HCT116 (cell line): ENCODE results near the gene TNNI2. TPM values are rescaled to one million over a fixed set of nuclear protein-coding genes. Genes with fewer than 3 reads are reported as not detected.

Experiments
- ATAC-seq: fragments of 200-7000 bp; cut with Tn5 transposase; 2 replicates; pipeline ENCODE4 v1.9.1; 2020; ENCODE audit warnings: mild to moderate bottlenecking, moderate library complexity
- BruUV-seq: library from RNA; stranded (reverse); fragments of 400-500 nt; replicated peaks from 2 replicates; lab custom pipeline; 2021; lab: Mats Ljungman, UMichigan
- CTCF ChIA-PET: fragments of 300-600 bp; sonication (Branson Sonifier 250); formaldehyde crosslinking; loops from one replicate; lab custom pipeline; 2021; ENCODE audit warnings: antibody characterized with exemption; lab: Charles Lee
- POLR2A ChIA-PET: fragments of 300-600, 350-600 bp; sonication (Branson Sonifier 250); formaldehyde crosslinking; loops from one replicate; lab custom pipeline; 2021; ENCODE audit warnings: antibody characterized with exemption; lab: Charles Lee
- RAD21 ChIA-PET, 2 experiments: fragments of 300-600 bp; sonication (Branson Sonifier 250); formaldehyde crosslinking; loops; one replicate each; lab custom pipeline; 2023; ENCODE audit warnings: low total read pairs in 2 of 2; ENCODE audit not compliant: uncharacterized antibody in 2 of 2, unreplicated experiment in 2 of 2, low non-redundant PET in 1 of 2; lab: Charles Lee
- DNase-seq: peaks from one replicate; pipeline ENCODE4 v3.0.0-alpha.2; 2010; ENCODE audit warnings: low read depth, low spot score
- H2AFZ ChIP-seq: fragments of 200-600 bp; shearing (Covaris generic), sonication (generic); 2 replicates; pipeline ENCODE4 v1.6.1; 2017; ENCODE audit warnings: low read depth, mixed run types, mixed read lengths, antibody characterized with exemption, low read length; ENCODE audit not compliant: poor library complexity, severe bottlenecking
- H3K27ac ChIP-seq: 2 replicates; pipeline ENCODE4 v1.5.1; 2012; ENCODE audit warnings: low read depth, low read length
- H3K27me3 ChIP-seq: fragments of 200-600 bp; sonication (generic); 2 replicates; pipeline ENCODE4 v1.6.1; 2016; ENCODE audit warnings: mixed run types, low read length, mixed read lengths; ENCODE audit not compliant: insufficient read depth
- H3K36me3 ChIP-seq, 2 experiments: fragments of 200-500 bp in 1 of 2; fragments of 200-600 bp in 1 of 2; sonication (Bioruptor generic) in 1 of 2; sonication (generic) in 1 of 2; 2 replicates each; pipeline versions ENCODE4 v1.5.1 to v1.6.1; 2014 to 2016; ENCODE audit warnings: low read length in 2 of 2, inconsistent platforms in 1 of 2, mixed read lengths in 1 of 2, mixed run types in 1 of 2; ENCODE audit not compliant: insufficient read depth in 2 of 2, control insufficient read depth in 1 of 2
- H3K4me1 ChIP-seq, 2 experiments: fragments of 200-600 bp in 1 of 2; sonication (generic) in 1 of 2; 2 replicates each; pipeline versions ENCODE4 v1.5.1 to v1.6.1; 2012 to 2017; ENCODE audit warnings: low read length in 2 of 2, inconsistent platforms in 1 of 2, mild to moderate bottlenecking in 1 of 2, mixed read lengths in 1 of 2, mixed run types in 1 of 2, moderate library complexity in 1 of 2; ENCODE audit not compliant: insufficient read depth in 2 of 2, control insufficient read depth in 1 of 2
- H3K4me2 ChIP-seq: fragments of 200-600 bp; sonication (generic); 2 replicates; pipeline ENCODE4 v1.6.1; 2017; ENCODE audit warnings: mixed run types, low read length, mixed read lengths
- H3K4me3 ChIP-seq, 2 experiments: fragments of 200-600 bp in 1 of 2; sonication (generic) in 1 of 2; replicated peaks in 1 of 2; 2 replicates each; pipeline ENCODE4 v1.5.1; 2011 to 2016; ENCODE audit warnings: low read length in 2 of 2, control low read depth in 1 of 2, low read depth in 1 of 2, mild to moderate bottlenecking in 1 of 2, mixed read lengths in 1 of 2, mixed run types in 1 of 2
- H3K79me2 ChIP-seq: fragments of 200-600 bp; sonication (generic); 2 replicates; pipeline ENCODE4 v1.6.1; 2017; ENCODE audit warnings: mild to moderate bottlenecking, mixed run types, low read length, moderate library complexity, mixed read lengths; ENCODE audit not compliant: insufficient read depth
- H3K9ac ChIP-seq: fragments of 200-600 bp; sonication (generic); 2 replicates; pipeline ENCODE4 v1.6.1; 2016; ENCODE audit warnings: low read length, mixed read lengths
- H3K9me2 ChIP-seq: fragments of 200-600 bp; sonication (generic), shearing (Covaris generic); 2 replicates; pipeline ENCODE4 v1.6.1; 2017; ENCODE audit warnings: mixed run types, mild to moderate bottlenecking, moderate library complexity; ENCODE audit not compliant: insufficient read depth
- H3K9me3 ChIP-seq, 2 experiments: fragments of 200-500 bp in 1 of 2; fragments of 200-600 bp in 1 of 2; sonication (Bioruptor generic) in 1 of 2; sonication (generic) in 1 of 2; 2 replicates each; pipeline ENCODE4 v1.6.1; 2014 to 2017; ENCODE audit warnings: low read length in 2 of 2, mixed read lengths in 2 of 2, inconsistent platforms in 1 of 2, low read depth in 1 of 2, mild to moderate bottlenecking in 1 of 2, mixed run types in 1 of 2, moderate library complexity in 1 of 2; ENCODE audit not compliant: control insufficient read depth in 1 of 2, insufficient read depth in 1 of 2
- H4K20me1 ChIP-seq: fragments of 200-600 bp; sonication (generic), shearing (Covaris generic); 2 replicates; pipeline ENCODE4 v1.6.1; 2017; ENCODE audit warnings: mixed run types, mild to moderate bottlenecking, moderate library complexity; ENCODE audit not compliant: insufficient read depth
- ATF3 ChIP-seq: IDR thresholded peaks from 2 replicates; pipeline ENCODE4 v1.6.1; 2012
- CBX3 ChIP-seq: IDR thresholded peaks from 2 replicates; pipeline ENCODE4 v1.6.1; 2012; ENCODE audit warnings: low read depth
- CEBPB ChIP-seq: IDR thresholded peaks from 2 replicates; pipeline ENCODE4 v1.6.1; 2012; ENCODE audit warnings: low read depth
- CTCF ChIP-seq, 3 experiments: fragments of 200-600 bp in 1 of 3; sonication (generic) in 1 of 3; IDR thresholded peaks in 2 of 3; conservative IDR thresholded peaks in 1 of 3; 2 replicates each; pipeline ENCODE4 v1.5.1; 2012 to 2017; ENCODE audit warnings: low read depth in 2 of 3, low read length in 2 of 3, antibody characterized with exemption in 1 of 3, borderline replicate concordance in 1 of 3, control low read depth in 1 of 3, mild to moderate bottlenecking in 1 of 3, mixed read lengths in 1 of 3, mixed run types in 1 of 3, moderate library complexity in 1 of 3; ENCODE audit not compliant: insufficient read depth in 1 of 3
- EGR1 ChIP-seq: IDR thresholded peaks from 2 replicates; pipeline ENCODE4 v1.6.1; 2012; ENCODE audit warnings: low read depth
- ELF1 ChIP-seq: IDR thresholded peaks from 2 replicates; pipeline ENCODE4 v1.6.1; 2012; ENCODE audit warnings: low read depth, borderline replicate concordance
- EZH2phosphoT487 ChIP-seq: fragments of 200-600 bp; IDR thresholded peaks from 2 replicates; pipeline ENCODE4 v1.6.1; 2018; ENCODE audit warnings: antibody characterized with exemption, borderline replicate concordance
- FOSL1 ChIP-seq: IDR thresholded peaks from 2 replicates; pipeline ENCODE4 v1.6.1; 2012; ENCODE audit warnings: low read depth
- JUND ChIP-seq: IDR thresholded peaks from 2 replicates; pipeline ENCODE4 v1.6.1; 2012
- POLR2A ChIP-seq: IDR thresholded peaks from 2 replicates; pipeline ENCODE4 v1.7.0; 2011; ENCODE audit warnings: borderline replicate concordance; ENCODE audit not compliant: insufficient read depth, insufficient read length; ENCODE audit errors: extremely low read depth
- POLR2AphosphoS5 ChIP-seq: IDR thresholded peaks from 2 replicates; pipeline ENCODE4 v1.6.1; 2011; ENCODE audit warnings: mild to moderate bottlenecking, low read depth, low read length, moderate library complexity
- RAD21 ChIP-seq: IDR thresholded peaks from 2 replicates; pipeline ENCODE4 v1.6.1; 2012; ENCODE audit warnings: low read depth, mild to moderate bottlenecking
- SP1 ChIP-seq: IDR thresholded peaks from 2 replicates; pipeline ENCODE4 v1.6.1; 2012; ENCODE audit warnings: low read depth
- SRF ChIP-seq: IDR thresholded peaks from 2 replicates; pipeline ENCODE4 v1.6.1; 2012; ENCODE audit warnings: low read depth
- TCF7L2 ChIP-seq: IDR thresholded peaks from 2 replicates; pipeline ENCODE4 v1.7.0; 2011; ENCODE audit warnings: borderline replicate concordance, inconsistent platforms; ENCODE audit not compliant: insufficient read depth, insufficient read length; ENCODE audit errors: extremely low read depth
- YY1 ChIP-seq: IDR thresholded peaks from 2 replicates; pipeline ENCODE4 v1.6.1; 2011; ENCODE audit warnings: low read length, low read depth, moderate library complexity, mild to moderate bottlenecking; ENCODE audit not compliant: insufficient replicate concordance; ENCODE audit errors: extremely low read depth
- ZFX ChIP-seq: fragments of 450-650 bp; IDR thresholded peaks from 2 replicates; pipeline ENCODE4 v1.6.1; 2017
- ZNF274 ChIP-seq: fragments of 200-500 bp; sonication (Bioruptor generic); IDR thresholded peaks from 2 replicates; pipeline ENCODE4 v1.6.1; 2014; ENCODE audit warnings: mild to moderate bottlenecking, low read depth, low read length, inconsistent platforms
- intact Hi-C: fragments of 100-400 bp; cut with micrococcal nuclease; formaldehyde crosslinking; loops from 2 replicates; pipeline ENCODE4 v1.10.0; 2022
- total RNA-seq: library from RNA; stranded (reverse); gene quantifications from one replicate; pipeline ENCODE4 v1.2.1, GENCODE V29; 2021; ENCODE audit not compliant: unreplicated experiment
- TF ChIP-seq, protein P1 (sequence below): IDR thresholded peaks from 2 replicates; pipeline ENCODE4 v1.6.1; 2011; ENCODE audit warnings: mild to moderate bottlenecking, low read length, moderate library complexity; ENCODE audit not compliant: insufficient replicate concordance; ENCODE audit errors: extremely low read depth
- TF ChIP-seq, protein P2 (sequence below): IDR thresholded peaks from 2 replicates; pipeline ENCODE4 v1.6.1; 2012; ENCODE audit warnings: low read depth

TNNI2 gene
- total RNA-seq, 1 experiment from 2014 or later, result not detected

DNA sequence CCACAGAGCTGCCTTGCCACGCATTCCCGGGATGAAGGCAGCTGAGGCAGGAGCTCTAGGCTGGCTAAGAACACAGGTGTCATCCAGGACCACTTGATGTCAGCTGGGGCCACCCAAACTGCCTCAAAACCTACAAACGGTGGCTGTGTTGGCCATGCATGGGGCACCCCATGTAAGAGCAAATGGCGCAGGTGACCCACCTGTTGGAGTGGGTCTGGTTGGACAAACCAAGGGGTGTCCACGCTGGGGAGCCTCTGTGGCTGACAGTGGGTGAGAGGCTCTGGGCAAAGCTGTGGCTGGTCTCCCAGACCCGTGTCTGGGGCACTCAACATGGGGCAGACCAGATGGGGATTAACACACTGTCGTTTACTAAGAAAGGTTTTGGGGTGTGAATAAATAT lies 23.0 kb upstream of the TNNI2 start:
- ChIA-PET RAD21 (no interaction called here), CTCF (interaction anchor here (1.1 kb wide), 1 partner anchor 17 kb away, joined by 3 read pairs; no protein-coding TSS in a partner anchor), POLR2A (no interaction called here)
- Histone ChIP-seq H3K27me3 (no peaks in the 10 kb centered on the region), H3K9me3 (peaks cover 4 to 6% of the 10 kb centered on the region in 2 experiments; a peak in 2 of 4 replicates), H3K27ac (no peak overlapping the region), H3K79me2 (no peaks in the 10 kb centered on the region), H2AFZ (no peak overlapping the region), H3K4me2 (no peak overlapping the region), H3K4me1 (no peaks in the 10 kb centered on the region), H3K9me2 (no peaks in the 10 kb centered on the region), H4K20me1 (no peaks in the 10 kb centered on the region), H3K36me3 (no peaks in the 10 kb centered on the region), H3K4me3 (no peak overlapping the region), H3K9ac (no peak overlapping the region)
- DNase-seq (no peak), ATAC-seq (no peak)
- intact Hi-C loops, result no loop called here
- TF ChIP-seq POLR2AphosphoS5 (no peak), ELF1 (no peak), JUND (no peak), RAD21 (no peak), CTCF (IDR thresholded peaks at IDR 0.05 in 2 of 3, conservative IDR thresholded peaks at IDR 0.05 in 1 of 3; ENCODE audit: borderline replicate concordance in 1 of 3, insufficient read depth in 1 of 3, low read depth in 2 of 3, low read length in 2 of 3) (no peak), CBX3 (no peak), FOSL1 (no peak), TCF7L2 (no peak), ATF3 (no peak), CEBPB (no peak), POLR2A (no peak), EZH2phosphoT487 (no peak), SP1 (no peak), ZNF274 (no peak), EGR1 (no peak), SRF (no peak), YY1 (no peak), ZFX (no peak)
- TF ChIP-seq, protein P1, sequence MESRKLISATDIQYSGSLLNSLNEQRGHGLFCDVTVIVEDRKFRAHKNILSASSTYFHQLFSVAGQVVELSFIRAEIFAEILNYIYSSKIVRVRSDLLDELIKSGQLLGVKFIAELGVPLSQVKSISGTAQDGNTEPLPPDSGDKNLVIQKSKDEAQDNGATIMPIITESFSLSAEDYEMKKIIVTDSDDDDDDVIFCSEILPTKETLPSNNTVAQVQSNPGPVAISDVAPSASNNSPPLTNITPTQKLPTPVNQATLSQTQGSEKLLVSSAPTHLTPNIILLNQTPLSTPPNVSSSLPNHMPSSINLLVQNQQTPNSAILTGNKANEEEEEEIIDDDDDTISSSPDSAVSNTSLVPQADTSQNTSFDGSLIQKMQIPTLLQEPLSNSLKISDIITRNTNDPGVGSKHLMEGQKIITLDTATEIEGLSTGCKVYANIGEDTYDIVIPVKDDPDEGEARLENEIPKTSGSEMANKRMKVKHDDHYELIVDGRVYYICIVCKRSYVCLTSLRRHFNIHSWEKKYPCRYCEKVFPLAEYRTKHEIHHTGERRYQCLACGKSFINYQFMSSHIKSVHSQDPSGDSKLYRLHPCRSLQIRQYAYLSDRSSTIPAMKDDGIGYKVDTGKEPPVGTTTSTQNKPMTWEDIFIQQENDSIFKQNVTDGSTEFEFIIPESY, result no peak
- TF ChIP-seq, protein P2, sequence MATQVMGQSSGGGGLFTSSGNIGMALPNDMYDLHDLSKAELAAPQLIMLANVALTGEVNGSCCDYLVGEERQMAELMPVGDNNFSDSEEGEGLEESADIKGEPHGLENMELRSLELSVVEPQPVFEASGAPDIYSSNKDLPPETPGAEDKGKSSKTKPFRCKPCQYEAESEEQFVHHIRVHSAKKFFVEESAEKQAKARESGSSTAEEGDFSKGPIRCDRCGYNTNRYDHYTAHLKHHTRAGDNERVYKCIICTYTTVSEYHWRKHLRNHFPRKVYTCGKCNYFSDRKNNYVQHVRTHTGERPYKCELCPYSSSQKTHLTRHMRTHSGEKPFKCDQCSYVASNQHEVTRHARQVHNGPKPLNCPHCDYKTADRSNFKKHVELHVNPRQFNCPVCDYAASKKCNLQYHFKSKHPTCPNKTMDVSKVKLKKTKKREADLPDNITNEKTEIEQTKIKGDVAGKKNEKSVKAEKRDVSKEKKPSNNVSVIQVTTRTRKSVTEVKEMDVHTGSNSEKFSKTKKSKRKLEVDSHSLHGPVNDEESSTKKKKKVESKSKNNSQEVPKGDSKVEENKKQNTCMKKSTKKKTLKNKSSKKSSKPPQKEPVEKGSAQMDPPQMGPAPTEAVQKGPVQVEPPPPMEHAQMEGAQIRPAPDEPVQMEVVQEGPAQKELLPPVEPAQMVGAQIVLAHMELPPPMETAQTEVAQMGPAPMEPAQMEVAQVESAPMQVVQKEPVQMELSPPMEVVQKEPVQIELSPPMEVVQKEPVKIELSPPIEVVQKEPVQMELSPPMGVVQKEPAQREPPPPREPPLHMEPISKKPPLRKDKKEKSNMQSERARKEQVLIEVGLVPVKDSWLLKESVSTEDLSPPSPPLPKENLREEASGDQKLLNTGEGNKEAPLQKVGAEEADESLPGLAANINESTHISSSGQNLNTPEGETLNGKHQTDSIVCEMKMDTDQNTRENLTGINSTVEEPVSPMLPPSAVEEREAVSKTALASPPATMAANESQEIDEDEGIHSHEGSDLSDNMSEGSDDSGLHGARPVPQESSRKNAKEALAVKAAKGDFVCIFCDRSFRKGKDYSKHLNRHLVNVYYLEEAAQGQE, result no peak
- BruUV-seq, result no TSS peak
